K562 (cell line): ENCODE data around the gene URI1. TPM values are rescaled to one million over a fixed set of nuclear protein-coding genes. Genes with fewer than 3 reads are reported as not detected.

Source experiments
- CEBPG ChIP-seq, 3 experiments: fragments of 200-800 bp in 1 of 3; sonication (Bioruptor generic) in 1 of 3; sonication (generic) in 1 of 3; formaldehyde crosslinking in 1 of 3; IDR thresholded peaks in 2 of 3; conservative IDR thresholded peaks in 1 of 3; 2 replicates each; pipeline versions ENCODE4 v1.6.1 to v1.8.0; 2016 to 2022; ENCODE audit warnings: missing compliant biosample characterization in 2 of 3, missing genetic modification characterization in 2 of 3, mild to moderate bottlenecking in 1 of 3, missing genetic modification reagents in 1 of 3
- KDM1A ChIP-seq, 2 experiments: fragments of 450-650 bp; IDR thresholded peaks; 2 replicates each; pipeline ENCODE4 v1.6.1; 2016; ENCODE audit warnings: mild to moderate bottlenecking in 2 of 2
- NFYB ChIP-seq: IDR thresholded peaks from 2 replicates; pipeline ENCODE4 v1.6.1; 2011; ENCODE audit warnings: mild to moderate bottlenecking, moderate library complexity; ENCODE audit not compliant: insufficient read length; ENCODE audit errors: extremely low read depth
- PHB ChIP-seq: fragments of 250-450 bp; sonication (Bioruptor Pico); IDR thresholded peaks from 2 replicates; pipeline ENCODE4 v1.5.0; 2021
- PTTG1 ChIP-seq: fragments of 450-650 bp; IDR thresholded peaks from 2 replicates; pipeline ENCODE4 v1.6.1; 2016; ENCODE audit warnings: low read depth, mild to moderate bottlenecking, missing genetic modification characterization, missing compliant biosample characterization
- RAD51 ChIP-seq: fragments of 450-650 bp; IDR thresholded peaks from 2 replicates; pipeline ENCODE4 v1.7.1; 2016; ENCODE audit warnings: low read depth, mild to moderate bottlenecking, borderline replicate concordance
- SMC3 ChIP-seq: conservative IDR thresholded peaks from 2 replicates; pipeline ENCODE4 v1.6.1; 2011; ENCODE audit warnings: low read depth, low read length, improper control_type of control experiment; ENCODE audit not compliant: insufficient read depth
- polyA plus RNA-seq, 8 experiments: library from polyadenylated mRNA; depleted of rRNA in 4 of 8; stranded (reverse) in 5 of 8; unstranded in 3 of 8; fragments of >200 nt; fragmentation: Nextera tagmentation in 2 of 8; fragmentation: Illumina TruSeq in 1 of 8; extraction: Ambion mirVana in 2 of 8; extraction: Trizol in 1 of 8; gene quantifications; 2 replicates each; pipeline versions ENCODE4 v1.2.1 to v1.2.3, GENCODE V29; 2011 to 2014; ENCODE audit warnings: inconsistent platforms in 1 of 8, missing spikeins in 1 of 8
- total RNA-seq, 7 experiments: library from RNA; depleted of rRNA in 6 of 7; stranded (reverse); fragments of >200 nt in 6 of 7; fragmentation: Illumina TruSeq in 2 of 7; extraction: Trizol in 2 of 7; gene quantifications; 2 replicates each; pipeline versions ENCODE4 v1.2.1 to v1.2.3, GENCODE V29; 2011 to 2021; ENCODE audit warnings: low replicate concordance in 1 of 7
- TF ChIP-seq, protein P1 (sequence below): sonication (generic); formaldehyde crosslinking; IDR thresholded peaks from 2 replicates; pipeline ENCODE4 v1.8.1; 2023; ENCODE audit warnings: mild to moderate bottlenecking, missing genetic modification reagents
- TF ChIP-seq, protein P2 (sequence below): fragments of 450-650 bp; IDR thresholded peaks from 2 replicates; pipeline ENCODE4 v1.6.1; 2016; ENCODE audit warnings: mild to moderate bottlenecking, moderate library complexity
- TF ChIP-seq, protein P3 (sequence below): sonication (generic); formaldehyde crosslinking; IDR thresholded peaks from 2 replicates; pipeline ENCODE4 v1.9.0; 2022; ENCODE audit warnings: mild to moderate bottlenecking, missing genetic modification reagents

The URI1 gene
- total and polyA plus RNA-seq, 9 of the 15 experiments (the other 6 are each of a cell fraction or from before 2014, with no cell fraction given) = 16.9 to 87.4 (median 63.9) TPM

DNA sequence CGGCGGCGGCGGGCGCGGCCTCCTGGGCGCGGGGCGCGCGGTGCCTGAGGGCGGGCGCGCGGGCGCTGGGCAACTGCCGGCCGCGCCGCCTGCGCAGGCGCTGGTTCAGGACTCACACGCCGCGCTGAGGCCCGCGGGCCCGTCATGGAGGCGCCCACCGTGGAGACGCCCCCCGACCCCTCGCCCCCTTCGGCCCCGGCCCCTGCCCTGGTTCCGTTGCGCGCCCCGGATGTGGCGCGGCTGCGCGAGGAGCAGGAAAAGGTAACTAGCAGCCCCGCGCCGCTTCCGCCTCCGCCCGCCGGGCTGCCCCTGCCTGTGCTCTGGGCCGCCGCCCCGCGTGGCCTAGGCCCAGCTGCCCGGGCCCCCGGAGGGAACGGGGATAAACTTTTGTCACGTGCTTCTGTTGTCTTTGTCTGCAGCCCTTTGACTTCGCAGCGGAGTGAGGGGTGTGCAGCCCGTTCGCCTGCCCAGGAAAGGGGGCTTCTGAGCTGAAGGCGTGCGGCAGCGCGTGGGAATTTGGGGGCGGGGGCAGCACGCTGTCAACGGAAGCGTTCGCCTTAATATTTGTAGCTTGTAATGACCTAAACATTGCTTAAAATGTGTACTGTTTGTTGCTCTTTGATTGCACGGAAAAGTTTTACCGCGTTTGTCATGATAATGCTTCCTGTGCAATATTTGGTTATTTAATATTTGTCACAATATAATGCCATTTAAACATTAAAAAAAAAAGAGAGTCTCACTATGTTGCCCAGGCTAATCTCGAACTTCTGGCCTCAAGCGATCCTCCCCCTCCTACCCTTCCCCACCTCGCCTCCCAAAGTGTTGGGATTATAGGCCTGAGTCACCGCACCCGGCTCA, 594 bp downstream of the URI1 start (continued):
- TF ChIP-seq, protein P1, sequence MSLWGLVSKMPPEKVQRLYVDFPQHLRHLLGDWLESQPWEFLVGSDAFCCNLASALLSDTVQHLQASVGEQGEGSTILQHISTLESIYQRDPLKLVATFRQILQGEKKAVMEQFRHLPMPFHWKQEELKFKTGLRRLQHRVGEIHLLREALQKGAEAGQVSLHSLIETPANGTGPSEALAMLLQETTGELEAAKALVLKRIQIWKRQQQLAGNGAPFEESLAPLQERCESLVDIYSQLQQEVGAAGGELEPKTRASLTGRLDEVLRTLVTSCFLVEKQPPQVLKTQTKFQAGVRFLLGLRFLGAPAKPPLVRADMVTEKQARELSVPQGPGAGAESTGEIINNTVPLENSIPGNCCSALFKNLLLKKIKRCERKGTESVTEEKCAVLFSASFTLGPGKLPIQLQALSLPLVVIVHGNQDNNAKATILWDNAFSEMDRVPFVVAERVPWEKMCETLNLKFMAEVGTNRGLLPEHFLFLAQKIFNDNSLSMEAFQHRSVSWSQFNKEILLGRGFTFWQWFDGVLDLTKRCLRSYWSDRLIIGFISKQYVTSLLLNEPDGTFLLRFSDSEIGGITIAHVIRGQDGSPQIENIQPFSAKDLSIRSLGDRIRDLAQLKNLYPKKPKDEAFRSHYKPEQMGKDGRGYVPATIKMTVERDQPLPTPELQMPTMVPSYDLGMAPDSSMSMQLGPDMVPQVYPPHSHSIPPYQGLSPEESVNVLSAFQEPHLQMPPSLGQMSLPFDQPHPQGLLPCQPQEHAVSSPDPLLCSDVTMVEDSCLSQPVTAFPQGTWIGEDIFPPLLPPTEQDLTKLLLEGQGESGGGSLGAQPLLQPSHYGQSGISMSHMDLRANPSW (CRISPR knock-in tag) = no peak
- TF ChIP-seq RAD51 (peak; percentile 55; the same call in 1 of the 2 replicates), CEBPG (CRISPR knock-in tag; IDR thresholded peaks at IDR 0.05) (no peak), CEBPG (tag; conservative IDR thresholded peaks at IDR 0.05 in 1 of 2, IDR thresholded peaks at IDR 0.05 in 1 of 2) (no peak), PHB (CRISPR knock-in tag) (no peak), SMC3 (no peak), NFYB (no peak), PTTG1 (tag) (no peak), KDM1A (IDR thresholded peaks at IDR 0.05) (peak; percentile 18 to 40; a peak in 1 of 4 replicates)
- TF ChIP-seq, protein P2, sequence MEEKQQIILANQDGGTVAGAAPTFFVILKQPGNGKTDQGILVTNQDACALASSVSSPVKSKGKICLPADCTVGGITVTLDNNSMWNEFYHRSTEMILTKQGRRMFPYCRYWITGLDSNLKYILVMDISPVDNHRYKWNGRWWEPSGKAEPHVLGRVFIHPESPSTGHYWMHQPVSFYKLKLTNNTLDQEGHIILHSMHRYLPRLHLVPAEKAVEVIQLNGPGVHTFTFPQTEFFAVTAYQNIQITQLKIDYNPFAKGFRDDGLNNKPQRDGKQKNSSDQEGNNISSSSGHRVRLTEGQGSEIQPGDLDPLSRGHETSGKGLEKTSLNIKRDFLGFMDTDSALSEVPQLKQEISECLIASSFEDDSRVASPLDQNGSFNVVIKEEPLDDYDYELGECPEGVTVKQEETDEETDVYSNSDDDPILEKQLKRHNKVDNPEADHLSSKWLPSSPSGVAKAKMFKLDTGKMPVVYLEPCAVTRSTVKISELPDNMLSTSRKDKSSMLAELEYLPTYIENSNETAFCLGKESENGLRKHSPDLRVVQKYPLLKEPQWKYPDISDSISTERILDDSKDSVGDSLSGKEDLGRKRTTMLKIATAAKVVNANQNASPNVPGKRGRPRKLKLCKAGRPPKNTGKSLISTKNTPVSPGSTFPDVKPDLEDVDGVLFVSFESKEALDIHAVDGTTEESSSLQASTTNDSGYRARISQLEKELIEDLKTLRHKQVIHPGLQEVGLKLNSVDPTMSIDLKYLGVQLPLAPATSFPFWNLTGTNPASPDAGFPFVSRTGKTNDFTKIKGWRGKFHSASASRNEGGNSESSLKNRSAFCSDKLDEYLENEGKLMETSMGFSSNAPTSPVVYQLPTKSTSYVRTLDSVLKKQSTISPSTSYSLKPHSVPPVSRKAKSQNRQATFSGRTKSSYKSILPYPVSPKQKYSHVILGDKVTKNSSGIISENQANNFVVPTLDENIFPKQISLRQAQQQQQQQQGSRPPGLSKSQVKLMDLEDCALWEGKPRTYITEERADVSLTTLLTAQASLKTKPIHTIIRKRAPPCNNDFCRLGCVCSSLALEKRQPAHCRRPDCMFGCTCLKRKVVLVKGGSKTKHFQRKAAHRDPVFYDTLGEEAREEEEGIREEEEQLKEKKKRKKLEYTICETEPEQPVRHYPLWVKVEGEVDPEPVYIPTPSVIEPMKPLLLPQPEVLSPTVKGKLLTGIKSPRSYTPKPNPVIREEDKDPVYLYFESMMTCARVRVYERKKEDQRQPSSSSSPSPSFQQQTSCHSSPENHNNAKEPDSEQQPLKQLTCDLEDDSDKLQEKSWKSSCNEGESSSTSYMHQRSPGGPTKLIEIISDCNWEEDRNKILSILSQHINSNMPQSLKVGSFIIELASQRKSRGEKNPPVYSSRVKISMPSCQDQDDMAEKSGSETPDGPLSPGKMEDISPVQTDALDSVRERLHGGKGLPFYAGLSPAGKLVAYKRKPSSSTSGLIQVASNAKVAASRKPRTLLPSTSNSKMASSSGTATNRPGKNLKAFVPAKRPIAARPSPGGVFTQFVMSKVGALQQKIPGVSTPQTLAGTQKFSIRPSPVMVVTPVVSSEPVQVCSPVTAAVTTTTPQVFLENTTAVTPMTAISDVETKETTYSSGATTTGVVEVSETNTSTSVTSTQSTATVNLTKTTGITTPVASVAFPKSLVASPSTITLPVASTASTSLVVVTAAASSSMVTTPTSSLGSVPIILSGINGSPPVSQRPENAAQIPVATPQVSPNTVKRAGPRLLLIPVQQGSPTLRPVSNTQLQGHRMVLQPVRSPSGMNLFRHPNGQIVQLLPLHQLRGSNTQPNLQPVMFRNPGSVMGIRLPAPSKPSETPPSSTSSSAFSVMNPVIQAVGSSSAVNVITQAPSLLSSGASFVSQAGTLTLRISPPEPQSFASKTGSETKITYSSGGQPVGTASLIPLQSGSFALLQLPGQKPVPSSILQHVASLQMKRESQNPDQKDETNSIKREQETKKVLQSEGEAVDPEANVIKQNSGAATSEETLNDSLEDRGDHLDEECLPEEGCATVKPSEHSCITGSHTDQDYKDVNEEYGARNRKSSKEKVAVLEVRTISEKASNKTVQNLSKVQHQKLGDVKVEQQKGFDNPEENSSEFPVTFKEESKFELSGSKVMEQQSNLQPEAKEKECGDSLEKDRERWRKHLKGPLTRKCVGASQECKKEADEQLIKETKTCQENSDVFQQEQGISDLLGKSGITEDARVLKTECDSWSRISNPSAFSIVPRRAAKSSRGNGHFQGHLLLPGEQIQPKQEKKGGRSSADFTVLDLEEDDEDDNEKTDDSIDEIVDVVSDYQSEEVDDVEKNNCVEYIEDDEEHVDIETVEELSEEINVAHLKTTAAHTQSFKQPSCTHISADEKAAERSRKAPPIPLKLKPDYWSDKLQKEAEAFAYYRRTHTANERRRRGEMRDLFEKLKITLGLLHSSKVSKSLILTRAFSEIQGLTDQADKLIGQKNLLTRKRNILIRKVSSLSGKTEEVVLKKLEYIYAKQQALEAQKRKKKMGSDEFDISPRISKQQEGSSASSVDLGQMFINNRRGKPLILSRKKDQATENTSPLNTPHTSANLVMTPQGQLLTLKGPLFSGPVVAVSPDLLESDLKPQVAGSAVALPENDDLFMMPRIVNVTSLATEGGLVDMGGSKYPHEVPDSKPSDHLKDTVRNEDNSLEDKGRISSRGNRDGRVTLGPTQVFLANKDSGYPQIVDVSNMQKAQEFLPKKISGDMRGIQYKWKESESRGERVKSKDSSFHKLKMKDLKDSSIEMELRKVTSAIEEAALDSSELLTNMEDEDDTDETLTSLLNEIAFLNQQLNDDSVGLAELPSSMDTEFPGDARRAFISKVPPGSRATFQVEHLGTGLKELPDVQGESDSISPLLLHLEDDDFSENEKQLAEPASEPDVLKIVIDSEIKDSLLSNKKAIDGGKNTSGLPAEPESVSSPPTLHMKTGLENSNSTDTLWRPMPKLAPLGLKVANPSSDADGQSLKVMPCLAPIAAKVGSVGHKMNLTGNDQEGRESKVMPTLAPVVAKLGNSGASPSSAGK = peak; percentile 66
- TF ChIP-seq, protein P3, sequence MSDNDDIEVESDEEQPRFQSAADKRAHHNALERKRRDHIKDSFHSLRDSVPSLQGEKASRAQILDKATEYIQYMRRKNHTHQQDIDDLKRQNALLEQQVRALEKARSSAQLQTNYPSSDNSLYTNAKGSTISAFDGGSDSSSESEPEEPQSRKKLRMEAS = peak; percentile 85
